HFFc6 (cell line): ENCODE results near the gene REPIN1. TPM values are rescaled to one million over a fixed set of nuclear protein-coding genes. Genes with fewer than 3 reads are reported as not detected.

Experiments used
- DNase-seq: peaks from one replicate; pipeline ENCODE4 v3.0.0-alpha.2; 2018
- H3K27ac Mint-ChIP-seq: 2 replicates; pipeline ENCODE4 v1.8.0; 2020; ENCODE audit warnings: mild to moderate bottlenecking, mixed read lengths
- H3K27me3 Mint-ChIP-seq: 2 replicates; pipeline ENCODE4 v1.8.0; 2021; ENCODE audit warnings: mild to moderate bottlenecking, moderate library complexity, mixed read lengths; ENCODE audit not compliant: insufficient read depth
- H3K36me3 Mint-ChIP-seq: 2 replicates; pipeline ENCODE4 v1.8.0; 2021; ENCODE audit warnings: low read depth, mixed read lengths
- H3K4me1 Mint-ChIP-seq: 2 replicates; pipeline ENCODE4 v1.8.0; 2020; ENCODE audit warnings: low read depth, mixed read lengths
- H3K4me3 Mint-ChIP-seq: 2 replicates; pipeline ENCODE4 v1.8.0; 2020; ENCODE audit warnings: mild to moderate bottlenecking, moderate library complexity, mixed read lengths
- H3K9me3 Mint-ChIP-seq: 2 replicates; pipeline ENCODE4 v1.8.0; 2020; ENCODE audit warnings: mild to moderate bottlenecking, mixed read lengths
- CTCF ChIP-seq: fragments of 200-600 bp; sonication (generic); IDR thresholded peaks from 2 replicates; pipeline ENCODE4 v1.5.0; 2021; ENCODE audit warnings: antibody characterized with exemption, mild to moderate bottlenecking
- total RNA-seq, 6 experiments: library from RNA; stranded (reverse); fragmentation: NEBNext Ultra II Directional; extraction: Animal tissue kit (Norgen Biotek cat#: 25700); gene quantifications; 2 replicates in 1 of 6; 3 replicates in 5 of 6; pipeline ENCODE4 v1.2.3, GENCODE V29; 2021

Gene REPIN1
- total RNA-seq, 6 experiments from 2014 or later = 68.8 to 78.3 (median 75.5) TPM

- H3K4me1 Mint-ChIP-seq = peaks cover 39% of the 10 kb centered on the region
- H3K4me3 Mint-ChIP-seq = peak overlapping the region; percentile 79
- H3K27ac Mint-ChIP-seq = peak overlapping the region; percentile 80
- H3K27me3 Mint-ChIP-seq = peaks cover 3% of the 10 kb centered on the region; the same call in 1 of the 2 replicates
- TF ChIP-seq CTCF = no peak
- H3K9me3 Mint-ChIP-seq = no peaks in the 10 kb centered on the region
- DNase-seq = peak; percentile 62
- H3K36me3 Mint-ChIP-seq = no peaks in the 10 kb centered on the region; the same call in 1 of the 2 replicates
These were observed 9.7 kb downstream of the REPIN1 start for GRCh38 chr7:150378115-150378852.

DNA sequence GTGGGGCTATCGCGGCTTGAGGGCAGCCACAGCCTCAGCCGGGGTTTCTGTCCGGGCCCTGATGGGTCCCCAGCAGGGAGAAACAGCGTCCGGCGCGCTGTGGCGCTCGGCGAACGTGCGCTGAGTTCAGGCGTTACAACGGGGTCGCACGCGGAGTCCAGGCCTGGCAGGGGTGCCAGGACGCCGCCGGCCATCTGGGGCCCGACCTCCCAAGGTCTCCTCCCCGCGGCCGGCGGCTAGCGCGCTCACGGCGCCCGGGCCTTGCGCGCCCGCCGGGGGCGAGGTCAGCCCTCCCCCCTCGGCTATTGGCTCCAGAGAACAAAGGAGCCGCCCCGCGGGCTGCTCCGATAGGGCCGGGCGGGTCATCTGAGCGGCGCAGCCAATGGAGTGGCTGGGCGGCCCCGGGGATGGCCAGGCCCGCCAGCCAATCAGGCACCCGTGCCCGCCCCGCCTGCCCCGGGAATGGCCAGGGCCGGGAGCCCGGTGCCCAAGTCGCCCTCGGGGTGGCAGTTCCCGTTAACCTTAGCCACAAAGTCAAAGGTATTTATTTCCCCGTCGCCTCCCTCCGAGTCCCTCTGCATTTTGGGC is 10.3 kb downstream of the REPIN1 start, which contains the start of gene ZNF775:
Gene ZNF775 (plus strand): TSS at position 478 of the 588 bp plus-strand sequence. CDS start 9,141 bp downstream, outside the sequence.
- no peak for TF ChIP-seq CTCF
- Mint-ChIP-seq H3K27me3 (peaks cover 3% of the 10 kb centered on the region; the same call in 1 of the 2 replicates), H3K9me3 (no peaks in the 10 kb centered on the region), H3K36me3 (no peaks in the 10 kb centered on the region), H3K27ac (peak within 1 kb of the TSS; percentile 80), H3K4me3 (peak within 1 kb of the TSS; percentile 95), H3K4me1 (peaks cover 39% of the 10 kb centered on the region)
- DNase-seq = peak; percentile 90

DNA sequence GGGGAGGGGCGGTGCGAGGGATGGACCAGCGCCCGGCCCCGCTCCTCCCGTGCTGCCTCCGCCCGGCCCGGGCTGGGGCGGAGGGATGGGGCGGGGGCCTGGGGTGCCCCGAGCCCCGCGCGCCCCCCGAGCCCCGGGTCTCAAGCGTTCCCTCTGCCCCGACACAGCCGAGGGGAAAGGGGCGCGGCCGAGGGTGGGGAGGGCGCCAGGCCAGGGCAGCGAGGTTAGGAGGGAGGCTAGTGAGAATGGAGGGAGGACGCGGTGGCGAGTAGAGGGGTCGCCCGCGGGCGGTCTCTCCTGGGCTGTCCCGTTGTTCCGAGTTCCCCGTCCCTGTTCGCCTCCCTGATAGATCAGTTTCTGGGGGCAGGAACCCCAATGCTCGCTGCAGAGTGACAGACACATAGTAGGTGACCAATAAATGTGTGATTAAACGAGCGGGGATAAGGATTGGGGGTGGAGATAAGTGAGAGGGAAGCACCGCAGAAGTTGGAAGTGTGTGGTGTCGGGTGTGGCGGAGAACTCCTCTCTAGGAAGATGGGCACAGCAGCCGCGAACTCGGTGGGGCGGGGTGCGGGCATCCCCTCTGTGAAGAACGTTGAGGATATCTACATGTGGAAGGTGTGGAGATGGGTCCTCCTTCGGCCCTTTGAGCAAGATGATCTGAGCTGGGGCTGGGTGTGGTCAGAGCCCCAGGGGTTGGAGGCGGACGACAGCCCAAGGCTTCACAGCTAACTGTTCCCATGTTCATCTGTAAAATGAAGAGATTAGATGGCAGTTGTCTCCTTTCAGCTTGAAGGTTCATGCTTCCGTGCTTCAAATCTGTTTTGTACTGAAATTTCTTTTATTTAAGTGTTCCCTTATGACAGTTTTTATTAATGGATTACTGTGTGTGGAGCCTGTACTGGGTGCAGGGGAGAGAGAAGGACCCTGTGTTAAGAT is 11.1 kb downstream of the REPIN1 start:
- no peaks in the 10 kb centered on the region for H3K36me3 Mint-ChIP-seq
- H3K27me3 Mint-ChIP-seq = peaks cover 3% of the 10 kb centered on the region; the same call in 1 of the 2 replicates
- peak overlapping the region; percentile 95 for H3K4me3 Mint-ChIP-seq
- peaks cover 39% of the 10 kb centered on the region for H3K4me1 Mint-ChIP-seq
- no peak for TF ChIP-seq CTCF
- no peaks in the 10 kb centered on the region for H3K9me3 Mint-ChIP-seq
- H3K27ac Mint-ChIP-seq = peak overlapping the region; percentile 80
- peak; percentile 19 for DNase-seq

DNA sequence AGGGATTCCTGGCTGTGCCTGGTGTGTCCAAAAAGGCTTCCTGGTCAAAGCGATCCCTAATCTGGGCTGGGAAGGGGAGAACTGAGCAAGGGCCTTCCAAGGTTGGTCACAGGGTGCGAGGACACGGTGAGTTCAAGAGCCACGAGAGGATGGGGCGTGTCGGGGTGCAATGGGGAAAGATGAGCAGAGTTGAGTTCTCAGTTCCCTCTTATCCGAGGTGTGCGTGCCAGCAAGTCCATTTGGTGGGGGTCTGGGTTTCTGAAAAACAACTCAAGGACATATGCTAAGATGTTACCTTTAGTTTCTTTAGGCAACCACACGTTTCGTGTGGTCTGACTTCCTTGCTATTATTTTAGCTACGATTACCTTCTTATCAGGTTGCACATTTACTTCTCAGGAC is 11.8 kb downstream of the REPIN1 start:
- H3K9me3 Mint-ChIP-seq = no peaks in the 10 kb centered on the region
- peaks cover 3% of the 10 kb centered on the region; the same call in 1 of the 2 replicates for H3K27me3 Mint-ChIP-seq
- peak overlapping the region; percentile 80; the same call in 1 of the 2 replicates for H3K27ac Mint-ChIP-seq
- no peaks in the 10 kb centered on the region for H3K36me3 Mint-ChIP-seq
- no peak for DNase-seq
- TF ChIP-seq CTCF = no peak
- H3K4me1 Mint-ChIP-seq = peaks cover 39% of the 10 kb centered on the region
- peak overlapping the region; percentile 95 for H3K4me3 Mint-ChIP-seq

DNA sequence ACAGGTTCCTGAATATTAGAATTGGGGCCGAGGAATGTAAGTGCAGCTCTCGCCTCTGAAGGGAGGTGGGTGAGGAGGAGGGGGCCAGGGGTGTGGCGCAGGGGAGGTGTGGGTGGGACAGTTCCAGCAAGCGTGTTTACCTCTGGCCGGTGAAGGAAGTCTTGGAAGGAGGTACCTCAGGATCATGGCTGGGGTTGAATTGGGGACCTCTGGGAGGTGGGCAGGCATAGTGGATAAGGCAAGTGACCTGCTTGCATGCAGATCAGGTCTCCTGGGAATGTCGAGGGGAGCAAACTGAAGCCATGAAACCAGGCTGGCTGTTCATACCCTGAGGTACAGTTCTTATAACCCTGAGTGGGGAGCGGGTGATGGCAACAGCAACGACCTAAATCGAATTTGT is 12.5 kb downstream of the REPIN1 start:
- TF ChIP-seq CTCF = no peak
- H3K36me3 Mint-ChIP-seq = no peaks in the 10 kb centered on the region
- no peak overlapping the region for H3K4me3 Mint-ChIP-seq
- H3K27ac Mint-ChIP-seq = no peak overlapping the region
- H3K9me3 Mint-ChIP-seq = no peaks in the 10 kb centered on the region
- no peak for DNase-seq
- peaks cover 34% of the 10 kb centered on the region for H3K4me1 Mint-ChIP-seq
- H3K27me3 Mint-ChIP-seq = no peaks in the 10 kb centered on the region; the same call in 1 of the 2 replicates
